PC-3 (cell line): ENCODE measurements around the gene DDX10.

ENCODE experiments used
- EZH2phosphoT487 ChIP-seq: fragments of 300-600 bp; sonication (generic); IDR thresholded peaks from 2 replicates; pipeline ENCODE4 v1.6.1; 2018; ENCODE audit warnings: mild to moderate bottlenecking, antibody characterized with exemption, low read length, borderline replicate concordance
- TF ChIP-seq, protein P1 (sequence below): fragments of 300-600 bp; sonication (generic); conservative IDR thresholded peaks from 2 replicates; pipeline ENCODE4 v1.5.1; 2017; ENCODE audit warnings: antibody characterized with exemption, low read depth, mild to moderate bottlenecking, low read length

DNA sequence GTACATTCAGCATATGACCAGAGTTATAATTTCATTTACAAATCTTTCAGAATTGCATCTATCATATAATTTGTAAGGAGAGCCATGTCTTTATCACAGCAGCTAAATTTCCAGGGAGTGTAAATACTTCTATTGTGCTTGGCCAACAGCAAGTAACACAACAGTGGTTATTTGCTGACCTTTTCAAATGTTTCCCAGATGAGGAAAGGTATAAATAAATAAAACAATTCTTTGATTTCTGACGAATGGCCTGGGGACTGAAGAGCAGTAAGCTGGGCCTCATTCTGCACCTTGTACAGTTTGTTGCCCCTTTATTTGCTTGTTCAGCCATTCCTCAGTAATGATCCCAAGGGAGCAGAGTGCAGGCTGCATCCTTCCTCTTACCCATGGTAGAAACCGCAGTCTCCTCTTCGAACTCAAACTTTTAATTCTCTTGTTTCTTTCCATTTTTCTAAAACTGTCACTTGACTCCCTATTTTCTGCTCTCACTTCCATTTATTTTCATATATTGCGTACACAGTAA, 132.8 kb downstream of the DDX10 start:
- TF ChIP-seq, protein P1, sequence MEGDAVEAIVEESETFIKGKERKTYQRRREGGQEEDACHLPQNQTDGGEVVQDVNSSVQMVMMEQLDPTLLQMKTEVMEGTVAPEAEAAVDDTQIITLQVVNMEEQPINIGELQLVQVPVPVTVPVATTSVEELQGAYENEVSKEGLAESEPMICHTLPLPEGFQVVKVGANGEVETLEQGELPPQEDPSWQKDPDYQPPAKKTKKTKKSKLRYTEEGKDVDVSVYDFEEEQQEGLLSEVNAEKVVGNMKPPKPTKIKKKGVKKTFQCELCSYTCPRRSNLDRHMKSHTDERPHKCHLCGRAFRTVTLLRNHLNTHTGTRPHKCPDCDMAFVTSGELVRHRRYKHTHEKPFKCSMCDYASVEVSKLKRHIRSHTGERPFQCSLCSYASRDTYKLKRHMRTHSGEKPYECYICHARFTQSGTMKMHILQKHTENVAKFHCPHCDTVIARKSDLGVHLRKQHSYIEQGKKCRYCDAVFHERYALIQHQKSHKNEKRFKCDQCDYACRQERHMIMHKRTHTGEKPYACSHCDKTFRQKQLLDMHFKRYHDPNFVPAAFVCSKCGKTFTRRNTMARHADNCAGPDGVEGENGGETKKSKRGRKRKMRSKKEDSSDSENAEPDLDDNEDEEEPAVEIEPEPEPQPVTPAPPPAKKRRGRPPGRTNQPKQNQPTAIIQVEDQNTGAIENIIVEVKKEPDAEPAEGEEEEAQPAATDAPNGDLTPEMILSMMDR = no peak
- no peak for TF ChIP-seq EZH2phosphoT487
